ENCODE measurements around the gene MECP2. TPM values are rescaled to one million over a fixed set of nuclear protein-coding genes. Genes with fewer than 3 reads are reported as not detected.
A peak's percentile ranks its signal among the peaks of the same experiment; 100 is the strongest.

MECP2 gene
- total RNA-seq, 2 donors from 2014 or later: 34.4 to 35.3 TPM

- 80 to 90% methylated on average over 1 to 20 of the region's 20 CpGs for WGBS, 2 experiments (ENCODE audit: insufficient coverage in 1 of 2, insufficient read length in 1 of 2)
- Histone ChIP-seq H3K9me3 (ENCODE audit: control insufficient read depth, low read length) (no peaks in the 10 kb centered on the region), H3K27ac (ENCODE audit: low read depth, low read length) (no peak overlapping the region), H3K4me1 (ENCODE audit: control insufficient read depth, insufficient read depth, low read length) (no peaks in the 10 kb centered on the region), H3K9ac (ENCODE audit: extremely low read depth, low read length, poor library complexity, severe bottlenecking) (no peak overlapping the region), H3K36me3 (ENCODE audit: control insufficient read depth, insufficient read depth, low read length) (no peaks in the 10 kb centered on the region), H3K4me3 (ENCODE audit: low read length) (no peak overlapping the region), H3K27me3 (ENCODE audit: control insufficient read depth, insufficient read depth, low read length, poor library complexity, severe bottlenecking) (no peaks in the 10 kb centered on the region)
- no peak overlapping the region for H3K4me3 Mint-ChIP-seq
- no peaks in the 10 kb centered on the region for H3K4me1 Mint-ChIP-seq
- DNase-seq: no peak
- no peaks in the 10 kb centered on the region for H3K27me3 Mint-ChIP-seq (ENCODE audit: insufficient read depth)
- no peak for TF ChIP-seq CTCF (conservative IDR thresholded peaks at IDR 0.05)
- peaks cover 12% of the 10 kb centered on the region for H3K36me3 Mint-ChIP-seq (ENCODE audit: low read depth)
- H3K9me3 Mint-ChIP-seq: peaks cover 67% of the 10 kb centered on the region
- H3K27ac Mint-ChIP-seq: no peak overlapping the region
Observed at GRCh38 chrX:153984351-153985178, 113.0 kb downstream of the MECP2 start.

GRCh38 chrX:153983321-153983801 lies 114.2 kb downstream of the MECP2 start:
- Mint-ChIP-seq H3K4me1 (no peaks in the 10 kb centered on the region), H3K36me3 (ENCODE audit: low read depth) (peaks cover 12% of the 10 kb centered on the region), H3K9me3 (peaks cover 63% of the 10 kb centered on the region), H3K4me3 (no peak overlapping the region), H3K27me3 (ENCODE audit: insufficient read depth) (no peaks in the 10 kb centered on the region), H3K27ac (no peak overlapping the region)
- TF ChIP-seq CTCF (conservative IDR thresholded peaks at IDR 0.05): no peak
- Histone ChIP-seq H3K27ac (ENCODE audit: low read depth, low read length) (no peak overlapping the region), H3K27me3 (ENCODE audit: control insufficient read depth, insufficient read depth, low read length, poor library complexity, severe bottlenecking) (no peaks in the 10 kb centered on the region), H3K36me3 (ENCODE audit: control insufficient read depth, insufficient read depth, low read length) (no peaks in the 10 kb centered on the region), H3K9me3 (ENCODE audit: control insufficient read depth, low read length) (no peaks in the 10 kb centered on the region), H3K4me3 (ENCODE audit: low read length) (no peak overlapping the region), H3K9ac (ENCODE audit: extremely low read depth, low read length, poor library complexity, severe bottlenecking) (no peak overlapping the region), H3K4me1 (ENCODE audit: control insufficient read depth, insufficient read depth, low read length) (no peaks in the 10 kb centered on the region)
- no peak for DNase-seq
- WGBS, 2 experiments (ENCODE audit: insufficient coverage in 1 of 2, insufficient read length in 1 of 2): 93 to 94% methylated on average over 6 to 12 of the region's 12 CpGs

DNA sequence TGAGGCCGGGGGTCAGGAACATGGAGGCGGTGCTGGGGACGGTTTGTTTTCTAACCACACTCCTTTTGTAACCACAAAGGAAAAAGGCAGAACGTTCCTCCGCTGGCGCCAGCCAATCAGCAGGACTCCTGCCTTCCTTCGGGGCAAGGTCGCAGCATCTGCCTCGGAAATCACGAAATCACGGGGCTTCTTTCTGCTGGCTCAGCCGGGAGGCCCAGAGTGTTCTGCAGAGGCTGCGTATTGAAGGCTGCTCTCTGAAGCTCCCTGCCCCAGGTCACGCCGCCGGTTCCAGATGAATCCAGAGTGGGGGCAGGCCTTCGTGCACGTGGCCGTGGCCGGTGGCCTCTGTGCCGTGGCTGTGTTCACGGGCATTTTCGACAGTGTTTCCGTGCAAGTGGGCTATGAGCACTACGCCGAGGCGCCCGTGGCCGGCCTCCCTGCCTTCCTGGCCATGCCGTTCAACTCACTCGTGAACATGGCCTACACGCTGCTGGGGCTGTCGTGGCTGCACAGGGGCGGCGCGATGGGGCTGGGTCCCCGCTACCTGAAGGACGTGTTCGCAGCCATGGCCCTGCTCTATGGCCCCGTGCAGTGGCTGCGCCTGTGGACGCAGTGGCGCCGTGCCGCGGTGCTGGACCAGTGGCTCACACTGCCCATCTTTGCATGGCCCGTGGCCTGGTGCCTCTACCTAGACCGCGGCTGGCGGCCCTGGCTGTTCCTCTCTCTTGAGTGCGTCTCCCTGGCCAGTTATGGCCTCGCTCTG lies 115.6 kb downstream of the MECP2 start:
- Histone ChIP-seq H3K9ac (ENCODE audit: extremely low read depth, low read length, poor library complexity, severe bottlenecking) (no peak overlapping the region), H3K27me3 (ENCODE audit: control insufficient read depth, insufficient read depth, low read length, poor library complexity, severe bottlenecking) (no peaks in the 10 kb centered on the region), H3K4me1 (ENCODE audit: control insufficient read depth, insufficient read depth, low read length) (no peaks in the 10 kb centered on the region), H3K36me3 (ENCODE audit: control insufficient read depth, insufficient read depth, low read length) (no peaks in the 10 kb centered on the region), H3K4me3 (ENCODE audit: low read length) (no peak overlapping the region), H3K27ac (ENCODE audit: low read depth, low read length) (peak overlapping the region; percentile 63), H3K9me3 (ENCODE audit: control insufficient read depth, low read length) (no peaks in the 10 kb centered on the region)
- H3K9me3 Mint-ChIP-seq: peaks cover 53% of the 10 kb centered on the region
- peaks cover 12% of the 10 kb centered on the region for H3K36me3 Mint-ChIP-seq (ENCODE audit: low read depth)
- H3K4me3 Mint-ChIP-seq: no peak overlapping the region
- no peak for TF ChIP-seq CTCF (conservative IDR thresholded peaks at IDR 0.05)
- H3K4me1 Mint-ChIP-seq: no peaks in the 10 kb centered on the region
- WGBS, 2 experiments (ENCODE audit: insufficient coverage in 1 of 2, insufficient read length in 1 of 2): 90 to 93% methylated on average over 20 to 52 of the region's 52 CpGs
- no peak for DNase-seq
- H3K27me3 Mint-ChIP-seq (ENCODE audit: insufficient read depth): no peaks in the 10 kb centered on the region
- no peak overlapping the region for H3K27ac Mint-ChIP-seq

All from endodermal cell (in vitro differentiated cells).